ENCODE measurements around the gene INVS. TPM values are rescaled to one million over a fixed set of nuclear protein-coding genes. Genes with fewer than 3 reads are reported as not detected.

Gene INVS
- polyA plus RNA-seq, 3 donors = 2.9 to 6.7 (median 4.2) TPM

DNA sequence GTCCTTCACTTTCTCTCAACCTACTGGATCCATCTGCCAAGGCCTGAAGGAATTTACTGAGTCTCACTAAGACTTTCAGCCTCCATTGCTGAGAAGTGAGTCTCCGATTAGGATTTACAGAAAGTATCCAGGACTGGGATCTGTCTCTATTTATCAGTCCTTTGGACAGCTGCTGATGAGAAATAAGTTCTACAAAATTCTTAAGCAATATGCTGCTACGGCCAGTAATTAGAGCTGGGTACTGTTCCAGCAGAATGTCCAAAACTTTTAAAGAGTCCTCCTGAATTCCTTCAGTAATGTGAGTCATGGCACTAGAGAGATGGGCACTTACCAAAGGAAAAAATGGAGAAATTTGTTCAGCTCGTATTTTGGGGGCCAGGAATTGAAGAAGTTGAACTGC, 247.8 kb downstream of the INVS start:
- TF ChIP-seq, protein P1, sequence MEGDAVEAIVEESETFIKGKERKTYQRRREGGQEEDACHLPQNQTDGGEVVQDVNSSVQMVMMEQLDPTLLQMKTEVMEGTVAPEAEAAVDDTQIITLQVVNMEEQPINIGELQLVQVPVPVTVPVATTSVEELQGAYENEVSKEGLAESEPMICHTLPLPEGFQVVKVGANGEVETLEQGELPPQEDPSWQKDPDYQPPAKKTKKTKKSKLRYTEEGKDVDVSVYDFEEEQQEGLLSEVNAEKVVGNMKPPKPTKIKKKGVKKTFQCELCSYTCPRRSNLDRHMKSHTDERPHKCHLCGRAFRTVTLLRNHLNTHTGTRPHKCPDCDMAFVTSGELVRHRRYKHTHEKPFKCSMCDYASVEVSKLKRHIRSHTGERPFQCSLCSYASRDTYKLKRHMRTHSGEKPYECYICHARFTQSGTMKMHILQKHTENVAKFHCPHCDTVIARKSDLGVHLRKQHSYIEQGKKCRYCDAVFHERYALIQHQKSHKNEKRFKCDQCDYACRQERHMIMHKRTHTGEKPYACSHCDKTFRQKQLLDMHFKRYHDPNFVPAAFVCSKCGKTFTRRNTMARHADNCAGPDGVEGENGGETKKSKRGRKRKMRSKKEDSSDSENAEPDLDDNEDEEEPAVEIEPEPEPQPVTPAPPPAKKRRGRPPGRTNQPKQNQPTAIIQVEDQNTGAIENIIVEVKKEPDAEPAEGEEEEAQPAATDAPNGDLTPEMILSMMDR (IDR thresholded peaks at IDR 0.05) = no peak
- Mint-ChIP-seq H3K36me3 (peaks cover 24 to 26% of the 10 kb centered on the region in 2 donors), H3K27ac (no peak overlapping the region), H3K9me3 (no peaks in the 10 kb centered on the region), H3K27me3 (ENCODE audit: low read depth in 3 of 3) (peaks cover 0 to 3% (median 0%) of the 10 kb centered on the region in 3 donors), H3K4me3 (no peak overlapping the region), H3K4me1 (peaks cover 21% of the 10 kb centered on the region)
- Histone ChIP-seq H3K27me3 (ENCODE audit: control insufficient read depth in 2 of 2, insufficient read depth in 2 of 2, low read length in 2 of 2) (no peaks in the 10 kb centered on the region), H3K9ac (ENCODE audit: insufficient read depth, low read length, poor library complexity, severe bottlenecking) (no peak overlapping the region), H3K4me3 (replicated peaks in 1 of 3; ENCODE audit: low read depth in 2 of 3, low read length in 3 of 3) (no peak overlapping the region), H4K20me1 (ENCODE audit: insufficient read depth, low read length) (peaks cover 25% of the 10 kb centered on the region), H2AFZ (ENCODE audit: insufficient read depth, low read depth, low read length, poor library complexity, severe bottlenecking) (no peak overlapping the region), H3K9me3 (replicated peaks in 1 of 2; ENCODE audit: control insufficient read depth in 1 of 2, insufficient read depth in 1 of 2, low read length in 2 of 2) (no peaks in the 10 kb centered on the region), H3K27ac (ENCODE audit: low read depth in 1 of 2, low read length in 2 of 2) (no peak overlapping the region), H3K4me2 (replicated peaks; ENCODE audit: extremely low read depth, low read length, poor library complexity, severe bottlenecking) (no peak overlapping the region), H3K79me2 (ENCODE audit: insufficient read depth, low read length) (peaks cover 87% of the 10 kb centered on the region), H3K4me1 (ENCODE audit: control insufficient read depth in 1 of 2, insufficient read depth in 2 of 2, low read length in 2 of 2) (peaks cover 5 to 8% of the 10 kb centered on the region in 2 donors), H3K36me3 (replicated peaks in 1 of 2; ENCODE audit: control insufficient read depth in 1 of 2, insufficient read depth in 2 of 2, low read length in 2 of 2) (peaks cover 27 to 39% of the 10 kb centered on the region in 2 donors)
- DNase-seq = no peak
- intact Hi-C loops (cut with micrococcal nuclease) = no loop called here
- WGBS (ENCODE audit: insufficient coverage) = 100% methylated on average over 1 of the region's 3 CpGs

DNA sequence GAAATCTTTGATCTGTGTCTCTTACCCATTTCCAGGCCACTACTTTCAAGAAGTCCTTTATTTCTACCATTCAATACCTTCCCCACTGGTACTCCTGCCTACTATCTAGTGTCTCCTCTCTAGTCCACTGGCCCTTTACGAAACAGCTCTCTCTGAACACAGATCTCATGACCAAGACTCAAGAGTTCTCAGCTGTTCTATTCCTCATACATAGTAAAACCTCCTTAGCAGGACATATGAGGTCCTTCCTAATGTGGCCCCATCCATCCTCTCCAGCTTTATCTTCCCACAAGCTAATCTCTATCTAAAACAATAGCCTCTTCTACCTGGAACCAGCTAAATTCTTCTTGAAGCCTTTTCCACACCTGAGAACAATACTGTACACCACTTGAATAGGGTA, 251.1 kb downstream of the INVS start:
- no peak for DNase-seq
- Mint-ChIP-seq H3K4me1 (peaks cover 33% of the 10 kb centered on the region), H3K36me3 (peaks cover 13% of the 10 kb centered on the region in 2 donors), H3K27ac (no peak overlapping the region), H3K9me3 (peaks cover 0 to 5% (median 0%) of the 10 kb centered on the region in 7 donors), H3K27me3 (ENCODE audit: low read depth in 3 of 3) (peaks cover 0 to 3% (median 0%) of the 10 kb centered on the region in 3 donors), H3K4me3 (no peak overlapping the region)
- Histone ChIP-seq H4K20me1 (ENCODE audit: insufficient read depth, low read length) (peaks cover 22% of the 10 kb centered on the region), H3K79me2 (ENCODE audit: insufficient read depth, low read length) (peaks cover 72% of the 10 kb centered on the region), H3K4me1 (ENCODE audit: control insufficient read depth in 1 of 2, insufficient read depth in 2 of 2, low read length in 2 of 2) (peaks cover 16 to 21% of the 10 kb centered on the region in 2 donors), H3K9ac (ENCODE audit: insufficient read depth, low read length, poor library complexity, severe bottlenecking) (no peak overlapping the region), H3K4me3 (replicated peaks in 1 of 3; ENCODE audit: low read depth in 2 of 3, low read length in 3 of 3) (no peak overlapping the region), H2AFZ (ENCODE audit: insufficient read depth, low read depth, low read length, poor library complexity, severe bottlenecking) (no peak overlapping the region), H3K27me3 (ENCODE audit: control insufficient read depth in 2 of 2, insufficient read depth in 2 of 2, low read length in 2 of 2) (no peaks in the 10 kb centered on the region), H3K36me3 (replicated peaks in 1 of 2; ENCODE audit: control insufficient read depth in 1 of 2, insufficient read depth in 2 of 2, low read length in 2 of 2) (peaks cover 19 to 20% of the 10 kb centered on the region in 2 donors), H3K4me2 (replicated peaks; ENCODE audit: extremely low read depth, low read length, poor library complexity, severe bottlenecking) (no peak overlapping the region), H3K9me3 (replicated peaks in 1 of 2; ENCODE audit: control insufficient read depth in 1 of 2, insufficient read depth in 1 of 2, low read length in 2 of 2) (no peaks in the 10 kb centered on the region), H3K27ac (ENCODE audit: low read depth in 1 of 2, low read length in 2 of 2) (no peak overlapping the region)
- TF ChIP-seq, protein P1 (IDR thresholded peaks at IDR 0.05) = no peak
- WGBS (ENCODE audit: insufficient coverage) = 87% methylated on average over 1 of the region's 1 CpG
- intact Hi-C loops (cut with micrococcal nuclease) = no loop called here

Small RNA genes lying within 50 kb of the gene (small RNA-seq; reads per million reads assigned to genes)
- gene RN7SL75P (ENCODE audit: insufficient read length, low read depth) = not detected

Other genes starting within 250 kb of the INVS start
- gene STX17, start 192.6 kb upstream of the INVS start, polyA plus RNA-seq = 10 to 100 TPM; 10.3 to 16.8 (median 10.6) TPM
- gene ERP44, start 243 bp upstream of the INVS start, polyA plus RNA-seq = 10 to 100 TPM; 18.4 to 74.0 (median 66.3) TPM